ENCODE results near the gene FGF14.

DNA sequence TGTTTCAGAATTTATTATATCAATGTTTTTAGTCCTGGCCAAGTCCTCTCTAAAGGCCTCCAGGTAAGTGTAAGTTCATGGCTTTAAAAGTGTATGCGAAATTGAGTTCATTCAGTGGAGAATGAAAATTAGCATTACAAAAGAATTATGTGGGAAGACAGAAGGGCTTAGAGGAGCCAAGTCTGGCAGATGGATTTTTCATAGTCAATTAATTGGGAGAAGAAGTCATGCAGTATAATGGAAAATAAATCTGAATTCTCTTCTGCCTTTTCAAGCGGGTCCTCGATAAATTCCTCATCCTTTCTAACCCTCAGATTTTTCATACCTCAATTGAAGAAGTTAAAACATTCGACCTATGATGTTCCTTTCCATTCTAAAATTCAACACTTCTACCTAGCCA, 555.1 kb downstream of the FGF14 start:
- TF ChIP-seq POLR2AphosphoS5 (IDR thresholded peaks at IDR 0.05) (no peak), POLR2A (IDR thresholded peaks at IDR 0.05) (no peak)
